IPS-20b (cell line): ENCODE data around the gene LRP11.
"Not testable (repeated sequence)": the region's sequence is repeated elsewhere in the genome, so short reads cannot be mapped to it uniquely, and the experiment has no call there.

Source experiments
- H3K27ac ChIP-seq: one replicate; pipeline ENCODE4 v1.5.1; 2013; ENCODE audit warnings: low read length
- H3K27me3 ChIP-seq: 2 replicates; pipeline ENCODE4 v1.6.1; 2013; ENCODE audit warnings: mild to moderate bottlenecking, low read length, inconsistent platforms; ENCODE audit not compliant: insufficient read depth
- H3K36me3 ChIP-seq: 2 replicates; pipeline ENCODE4 v1.6.1; 2013; ENCODE audit warnings: low read depth, mild to moderate bottlenecking, inconsistent platforms, low read length, moderate library complexity; ENCODE audit not compliant: insufficient read depth
- H3K4me1 ChIP-seq: 2 replicates; pipeline ENCODE4 v1.6.1; 2013; ENCODE audit warnings: mild to moderate bottlenecking, control low read depth, inconsistent platforms, low read length, moderate library complexity; ENCODE audit not compliant: insufficient read depth
- H3K4me3 ChIP-seq: 2 replicates; pipeline ENCODE4 v1.5.1; 2013; ENCODE audit warnings: mild to moderate bottlenecking, low read length, inconsistent platforms
- H3K9ac ChIP-seq: 2 replicates; pipeline ENCODE4 v1.6.1; 2013; ENCODE audit warnings: low read depth, mild to moderate bottlenecking, inconsistent platforms, low read length, moderate library complexity
- H3K9me3 ChIP-seq: 2 replicates; pipeline ENCODE4 v1.6.1; 2013; ENCODE audit warnings: mild to moderate bottlenecking, low read depth, low read length, inconsistent platforms; ENCODE audit not compliant: insufficient read depth

LRP11 gene, protein sequence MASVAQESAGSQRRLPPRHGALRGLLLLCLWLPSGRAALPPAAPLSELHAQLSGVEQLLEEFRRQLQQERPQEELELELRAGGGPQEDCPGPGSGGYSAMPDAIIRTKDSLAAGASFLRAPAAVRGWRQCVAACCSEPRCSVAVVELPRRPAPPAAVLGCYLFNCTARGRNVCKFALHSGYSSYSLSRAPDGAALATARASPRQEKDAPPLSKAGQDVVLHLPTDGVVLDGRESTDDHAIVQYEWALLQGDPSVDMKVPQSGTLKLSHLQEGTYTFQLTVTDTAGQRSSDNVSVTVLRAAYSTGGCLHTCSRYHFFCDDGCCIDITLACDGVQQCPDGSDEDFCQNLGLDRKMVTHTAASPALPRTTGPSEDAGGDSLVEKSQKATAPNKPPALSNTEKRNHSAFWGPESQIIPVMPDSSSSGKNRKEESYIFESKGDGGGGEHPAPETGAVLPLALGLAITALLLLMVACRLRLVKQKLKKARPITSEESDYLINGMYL

DNA sequence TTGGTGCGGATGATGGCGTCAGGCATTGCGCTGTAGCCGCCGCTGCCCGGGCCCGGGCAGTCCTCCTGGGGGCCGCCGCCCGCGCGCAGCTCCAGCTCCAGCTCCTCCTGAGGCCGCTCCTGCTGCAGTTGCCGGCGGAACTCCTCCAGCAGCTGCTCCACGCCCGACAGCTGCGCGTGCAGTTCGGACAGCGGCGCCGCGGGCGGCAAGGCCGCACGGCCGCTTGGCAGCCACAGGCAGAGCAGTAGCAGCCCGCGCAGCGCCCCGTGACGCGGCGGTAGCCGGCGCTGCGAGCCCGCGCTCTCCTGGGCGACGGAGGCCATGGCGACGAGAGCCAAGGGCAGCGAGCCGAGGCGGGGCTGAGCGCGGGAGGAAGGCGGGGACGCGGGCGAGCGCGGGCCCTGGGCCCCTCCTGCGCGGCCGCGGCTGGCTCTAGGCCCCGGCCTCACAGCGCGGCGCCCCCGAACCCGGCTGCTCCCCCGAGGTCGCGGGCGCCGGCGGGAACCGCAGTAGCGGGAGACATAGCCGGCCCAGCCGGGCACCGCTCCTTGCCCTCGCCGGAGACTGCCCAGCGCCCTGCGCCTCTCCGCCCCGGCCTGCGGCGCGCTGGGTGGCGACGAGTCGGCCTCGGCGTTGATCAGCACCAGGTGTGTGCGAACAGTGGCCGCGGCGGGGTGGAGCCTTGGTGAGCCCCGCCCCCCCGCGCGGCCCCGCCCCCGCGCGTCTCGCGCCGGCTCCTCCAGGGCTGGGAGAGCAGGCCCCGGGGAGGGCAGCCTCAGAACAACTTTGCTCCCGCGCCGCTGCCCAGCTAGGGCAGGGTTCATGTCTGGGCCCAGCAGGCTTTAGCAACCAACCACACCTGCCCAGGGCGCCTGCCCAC, at the start of gene LRP11:
Gene LRP11, minus strand, starts transcription at position 662 of the 880 bp plus-strand sequence. Its CDS starts 339 bp downstream, at position 323.
- no peak within 1 kb of the TSS for H3K27ac ChIP-seq
- H3K9me3 ChIP-seq, result no peaks in the 10 kb centered on the region
- H3K4me1 ChIP-seq, result peaks cover 17% of the 10 kb centered on the region
- H3K36me3 ChIP-seq, result no peaks in the 10 kb centered on the region
- H3K27me3 ChIP-seq, result peaks cover 28% of the 10 kb centered on the region
- H3K9ac ChIP-seq, result peak within 1 kb of the TSS; percentile 67; the same call in 1 of the 2 replicates
- peak within 1 kb of the TSS; percentile 79 for H3K4me3 ChIP-seq

DNA sequence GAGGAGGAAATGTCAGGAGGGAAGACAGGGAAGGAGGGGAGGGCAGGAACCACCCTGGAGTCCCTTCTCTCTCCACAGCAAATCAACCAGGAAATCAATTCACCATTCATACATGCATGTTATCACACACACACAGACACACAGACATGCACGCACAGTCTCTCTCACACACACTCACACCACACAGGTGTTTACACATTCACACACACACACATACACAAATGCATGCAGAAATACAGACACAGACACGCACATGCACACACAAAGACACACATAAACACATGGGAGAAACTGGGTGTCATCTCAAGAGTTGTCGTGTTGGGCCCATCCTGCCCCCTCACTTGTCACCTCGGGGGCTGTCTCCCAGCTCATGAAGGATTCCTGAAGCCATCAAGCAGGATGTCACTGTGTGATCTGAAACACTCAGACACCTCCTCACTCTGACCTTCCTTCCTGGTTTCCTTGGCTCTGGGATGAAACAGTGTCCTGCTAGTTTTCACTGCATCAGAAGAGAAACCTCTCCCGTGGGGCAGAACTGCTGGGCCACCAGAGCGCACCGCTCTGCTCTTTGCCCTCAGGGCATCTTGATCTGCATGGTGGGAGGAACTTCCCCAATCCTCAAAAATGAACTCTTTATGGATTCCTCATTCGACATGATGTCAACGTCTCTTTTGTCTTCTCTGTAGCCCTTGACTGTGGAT, 49.5 kb upstream of the LRP11 start:
- H3K36me3 ChIP-seq, result no peaks in the 10 kb centered on the region
- H3K9me3 ChIP-seq, result peaks cover 13% of the 10 kb centered on the region
- no peak overlapping the region for H3K27ac ChIP-seq
- no peak overlapping the region for H3K4me3 ChIP-seq
- no peak overlapping the region for H3K9ac ChIP-seq
- no peaks in the 10 kb centered on the region for H3K4me1 ChIP-seq
- H3K27me3 ChIP-seq, result peaks cover 17% of the 10 kb centered on the region

DNA sequence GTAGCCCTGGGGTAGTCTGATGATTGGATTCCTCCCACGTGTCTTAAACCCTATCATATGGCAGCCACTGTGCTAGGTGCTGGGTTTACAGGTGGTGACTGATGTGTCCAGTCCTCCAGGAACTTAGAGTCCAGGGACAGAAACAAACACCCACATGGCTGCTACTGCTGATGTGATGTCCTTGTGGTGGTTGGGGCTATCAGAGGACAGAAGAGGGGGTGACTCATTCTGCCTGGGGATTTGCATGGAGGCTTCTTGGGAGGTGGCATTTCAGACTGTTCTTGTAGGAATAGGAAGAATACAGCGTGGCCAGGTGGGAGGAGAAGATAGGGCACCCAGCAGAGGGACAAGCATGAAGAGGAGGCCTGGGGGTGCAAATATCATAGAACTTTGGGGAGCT, 48.9 kb upstream of the LRP11 start:
- no peaks in the 10 kb centered on the region for H3K4me1 ChIP-seq
- peaks cover 11% of the 10 kb centered on the region for H3K27me3 ChIP-seq
- peaks cover 18% of the 10 kb centered on the region for H3K9me3 ChIP-seq
- H3K36me3 ChIP-seq, result no peaks in the 10 kb centered on the region
- no peak overlapping the region for H3K27ac ChIP-seq
- H3K4me3 ChIP-seq, result no peak overlapping the region
- no peak overlapping the region for H3K9ac ChIP-seq

DNA sequence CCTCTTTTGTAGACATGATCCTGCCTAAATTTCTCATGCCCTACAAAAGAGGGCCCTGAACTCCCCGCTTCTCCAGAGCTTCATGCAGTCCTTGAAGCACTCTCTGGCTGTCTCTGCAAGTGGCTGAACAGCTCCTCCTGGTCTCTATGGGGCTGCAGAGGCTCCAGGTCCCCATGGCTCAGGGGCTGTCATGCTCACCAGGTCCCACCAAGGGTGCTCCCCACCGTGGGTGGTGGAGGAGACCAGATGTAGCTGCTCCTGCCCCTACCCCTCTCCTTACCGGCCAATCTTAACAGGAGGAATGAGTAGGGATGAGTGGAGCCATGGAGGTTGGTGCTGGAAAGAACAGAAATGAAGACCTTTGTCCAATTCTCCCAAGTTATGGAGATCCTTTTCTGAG, 48.5 kb upstream of the LRP11 start:
- H3K9ac ChIP-seq, H3K4me1 ChIP-seq, H3K27me3 ChIP-seq, H3K27ac ChIP-seq, H3K36me3 ChIP-seq, H3K4me3 ChIP-seq: not testable (repeated sequence)
- peaks cover 22% of the 10 kb centered on the region for H3K9me3 ChIP-seq

DNA sequence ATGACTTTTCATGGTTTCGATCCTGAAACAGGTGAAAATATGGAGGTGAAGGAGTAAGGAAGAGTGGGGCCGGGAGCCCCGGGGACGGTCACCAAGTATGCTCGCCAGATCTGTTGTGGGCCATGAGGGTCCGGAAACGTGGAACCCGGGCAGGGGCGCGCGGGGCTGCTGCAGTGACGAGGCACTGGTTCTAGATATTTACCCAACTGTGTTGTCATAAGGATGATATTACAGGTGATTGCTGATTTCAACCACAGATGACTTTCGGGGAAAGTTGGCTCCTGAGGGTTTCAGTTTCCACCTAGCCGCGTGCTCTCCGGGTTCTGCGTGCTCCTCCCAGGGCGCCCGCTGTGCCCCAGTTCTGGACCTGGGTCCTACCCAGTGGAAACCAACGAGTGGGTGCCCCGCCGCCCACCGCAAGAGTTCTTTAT, 46.6 kb upstream of the LRP11 start:
- no peaks in the 10 kb centered on the region for H3K36me3 ChIP-seq
- H3K9me3 ChIP-seq, result peaks cover 36% of the 10 kb centered on the region
- H3K27ac ChIP-seq, result no peak overlapping the region
- no peak overlapping the region for H3K9ac ChIP-seq
- H3K4me1 ChIP-seq, result no peaks in the 10 kb centered on the region
- peaks cover 9% of the 10 kb centered on the region; the same call in 1 of the 2 replicates for H3K27me3 ChIP-seq
- no peak overlapping the region for H3K4me3 ChIP-seq

DNA sequence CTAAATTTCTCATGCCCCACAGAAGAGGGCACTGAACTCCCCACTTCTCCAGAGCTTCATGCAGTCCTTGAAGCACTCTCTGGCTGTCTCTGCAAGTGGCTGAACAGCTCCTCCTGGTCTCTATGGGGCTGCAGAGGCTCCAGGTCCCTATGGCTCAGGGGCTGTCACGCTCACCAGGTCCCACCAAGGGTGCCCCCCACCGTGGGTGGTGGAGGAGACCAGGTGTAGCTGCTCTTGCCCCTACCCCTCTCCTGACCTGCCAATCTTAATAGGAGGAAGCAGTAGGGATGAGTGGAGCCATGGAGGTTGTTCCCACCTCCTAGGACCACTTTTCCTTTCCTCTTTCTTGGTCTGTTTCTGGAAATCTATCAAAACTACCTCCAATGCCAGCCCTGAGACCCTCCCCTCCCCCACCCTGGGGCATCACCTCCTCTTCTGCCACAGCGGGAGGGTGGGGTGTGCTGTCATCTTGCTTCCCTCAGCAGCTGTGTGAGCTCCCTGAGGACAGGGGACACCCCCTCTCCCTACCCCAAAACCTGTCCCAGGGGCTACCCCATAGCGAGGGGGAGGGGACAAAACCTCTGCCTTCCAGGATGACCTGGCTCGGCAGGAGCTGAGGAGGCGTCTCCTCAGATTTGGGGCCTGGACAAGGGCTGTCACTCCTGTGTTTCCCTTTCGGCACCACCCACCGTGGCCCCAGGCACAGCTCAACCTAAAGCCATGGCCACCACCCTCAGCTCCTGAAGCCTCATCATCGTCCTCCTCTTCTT, 45.7 kb upstream of the LRP11 start:
- Histone ChIP-seq H3K36me3 (no peaks in the 10 kb centered on the region), H3K27ac (no peak overlapping the region), H3K4me3 (no peak overlapping the region), H3K27me3 (peaks cover 9% of the 10 kb centered on the region; the same call in 1 of the 2 replicates), H3K4me1 (no peaks in the 10 kb centered on the region), H3K9ac (no peak overlapping the region), H3K9me3 (peaks cover 36% of the 10 kb centered on the region)

DNA sequence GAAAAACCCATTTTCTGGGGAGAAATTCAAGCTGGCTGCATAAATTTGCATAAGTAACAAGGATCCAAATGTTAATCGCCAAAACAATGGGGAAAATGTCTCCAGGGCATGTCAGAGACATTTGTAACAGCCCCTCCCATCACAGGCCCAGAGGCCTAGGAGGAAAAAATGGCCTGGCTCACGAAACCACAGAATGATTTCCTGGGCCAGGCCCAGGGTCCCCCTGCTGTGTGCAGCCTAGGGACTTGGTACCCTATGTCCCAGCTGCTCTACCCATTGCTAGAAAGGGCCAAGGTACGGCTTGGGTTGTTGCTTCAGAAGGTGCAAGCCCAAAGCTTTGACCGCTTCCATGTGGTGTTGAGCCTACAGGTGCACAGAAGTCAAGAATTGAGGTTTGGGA, 44.3 kb upstream of the LRP11 start:
- not testable (repeated sequence) for H3K9ac ChIP-seq, H3K27me3 ChIP-seq, H3K4me3 ChIP-seq, H3K36me3 ChIP-seq, H3K27ac ChIP-seq, H3K4me1 ChIP-seq
- peaks cover 36% of the 10 kb centered on the region for H3K9me3 ChIP-seq

DNA sequence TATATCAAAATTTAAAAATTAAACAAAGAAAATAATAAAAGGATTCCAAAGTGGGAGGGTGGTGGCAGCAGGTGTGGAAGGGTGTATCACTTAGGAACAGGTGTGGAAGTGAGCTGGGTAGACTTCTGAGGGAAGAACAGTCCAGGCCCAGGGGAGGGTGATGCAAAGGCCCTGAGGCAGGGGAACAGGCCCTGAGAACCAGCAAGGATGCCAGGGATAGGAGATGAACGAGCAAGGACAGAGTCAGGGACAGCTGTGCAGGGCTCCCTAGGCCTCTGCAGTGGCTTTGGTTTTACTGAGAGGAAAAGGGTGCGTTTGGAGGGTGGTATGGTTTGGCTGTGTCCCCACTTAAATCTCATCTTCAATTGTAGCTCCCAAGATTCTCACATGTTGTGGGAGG, 43.2 kb upstream of the LRP11 start:
- Histone ChIP-seq H3K9me3 (peaks cover 36% of the 10 kb centered on the region), H3K4me3 (no peak overlapping the region), H3K9ac (no peak overlapping the region), H3K36me3 (no peaks in the 10 kb centered on the region), H3K27ac (no peak overlapping the region), H3K27me3 (no peaks in the 10 kb centered on the region), H3K4me1 (no peaks in the 10 kb centered on the region)

DNA sequence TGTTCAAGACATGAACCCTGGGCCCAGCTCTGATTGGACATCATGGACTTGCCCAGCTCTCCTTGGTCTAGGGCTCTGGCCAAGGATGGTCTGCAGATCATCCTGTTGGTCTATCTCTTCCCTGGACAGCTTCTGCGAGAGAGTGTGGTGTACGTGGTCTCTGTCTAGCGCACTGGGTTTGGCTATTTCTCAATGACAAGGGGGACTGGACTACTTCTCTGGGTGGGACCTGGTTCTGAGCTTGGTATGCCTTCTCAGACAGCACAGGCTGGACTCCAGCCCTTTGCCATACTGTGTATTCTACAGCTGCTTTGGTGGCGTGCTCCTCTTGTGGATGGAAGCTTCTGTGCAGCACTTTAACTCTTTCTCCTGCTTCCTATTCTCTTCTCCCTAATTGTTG, 42.2 kb upstream of the LRP11 start:
- Histone ChIP-seq H3K36me3 (no peaks in the 10 kb centered on the region), H3K27ac (no peak overlapping the region), H3K9ac (no peak overlapping the region)

DNA sequence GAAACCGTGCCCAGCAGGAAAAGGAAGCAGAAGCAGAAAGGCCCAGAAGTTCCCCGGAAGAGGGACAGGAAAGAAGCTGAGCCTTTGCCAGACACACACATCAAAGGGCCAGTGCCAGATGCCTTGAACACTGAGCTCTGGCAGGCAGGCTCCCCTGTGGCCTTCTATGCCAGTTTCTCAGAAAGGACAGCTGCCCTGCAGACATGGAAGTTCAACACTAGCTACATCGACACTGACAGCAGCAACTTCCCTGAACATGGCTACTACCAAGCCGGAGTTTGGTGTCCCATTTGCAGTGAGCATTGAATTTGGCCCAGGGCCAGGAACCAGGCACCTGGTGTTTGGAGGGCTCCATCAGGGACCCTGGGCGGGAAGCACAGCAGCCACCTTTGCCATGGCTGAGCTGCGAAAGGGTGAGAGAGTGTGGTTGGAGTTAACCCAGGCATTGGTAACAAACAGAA, 41.8 kb upstream of the LRP11 start:
- Histone ChIP-seq H3K4me1 (no peaks in the 10 kb centered on the region), H3K36me3 (no peaks in the 10 kb centered on the region), H3K9ac (no peak overlapping the region), H3K9me3 (peaks cover 36% of the 10 kb centered on the region), H3K27ac (no peak overlapping the region), H3K27me3 (no peaks in the 10 kb centered on the region), H3K4me3 (no peak overlapping the region)

More for the DNA sequence above, 42.2 kb upstream of the LRP11 start:
- Histone ChIP-seq H3K4me1 (no peaks in the 10 kb centered on the region), H3K4me3 (no peak overlapping the region), H3K27me3 (no peaks in the 10 kb centered on the region), H3K9me3 (peaks cover 36% of the 10 kb centered on the region)
